T-helper 1 cell treated with Interleukin-12 subunit alpha and Interleukin-12 subunit beta and Interleukin-4 antibody, amounts not matched to agents 30 μg/mL and 1 μg/mL, for 36 hours (primary cell): ENCODE data around the gene DLG2.

ENCODE experiments used
- H3K27ac Mint-ChIP-seq: one replicate; pipeline ENCODE4 v1.8.0; 2021; ENCODE audit warnings: mild to moderate bottlenecking, mixed read lengths
- H3K27me3 Mint-ChIP-seq: one replicate; pipeline ENCODE4 v1.8.0; 2021; ENCODE audit warnings: low read depth, mixed read lengths
- H3K36me3 Mint-ChIP-seq: one replicate; pipeline ENCODE4 v1.8.0; 2021; ENCODE audit warnings: low read depth, mixed read lengths
- H3K4me1 Mint-ChIP-seq: one replicate; pipeline ENCODE4 v1.8.0; 2021; ENCODE audit warnings: low read depth, mixed read lengths
- H3K4me3 Mint-ChIP-seq: one replicate; pipeline ENCODE4 v1.8.0; 2021; ENCODE audit warnings: mild to moderate bottlenecking, moderate library complexity, mixed read lengths
- H3K9me3 Mint-ChIP-seq: one replicate; pipeline ENCODE4 v1.8.0; 2021; ENCODE audit warnings: mixed read lengths

The DLG2 gene

DNA sequence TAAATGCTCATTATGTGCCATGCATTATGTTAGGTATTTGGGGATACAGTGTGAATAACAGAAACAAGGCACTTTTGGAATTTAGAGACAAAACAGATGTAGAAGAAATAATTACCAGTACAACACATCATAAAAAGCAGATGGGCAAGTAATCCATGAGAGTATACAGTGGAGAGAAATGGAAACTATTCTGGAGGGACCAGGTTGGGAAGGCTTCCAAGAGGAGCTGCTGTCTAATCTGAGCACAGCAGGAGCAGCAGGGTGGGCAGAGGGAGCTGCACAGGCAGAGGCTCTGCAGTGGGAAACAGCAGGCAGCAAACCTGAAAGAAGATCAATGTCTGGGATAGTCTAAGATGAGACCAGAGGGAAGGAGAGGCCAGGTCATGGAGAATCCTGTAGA is 2072.3 kb downstream of the DLG2 start:
- no peak overlapping the region for H3K4me3 Mint-ChIP-seq
- H3K27ac Mint-ChIP-seq, result no peak overlapping the region
- no peaks in the 10 kb centered on the region for H3K4me1 Mint-ChIP-seq
- no peaks in the 10 kb centered on the region for H3K36me3 Mint-ChIP-seq
- H3K9me3 Mint-ChIP-seq, result no peaks in the 10 kb centered on the region
- H3K27me3 Mint-ChIP-seq, result peaks cover 5% of the 10 kb centered on the region

DNA sequence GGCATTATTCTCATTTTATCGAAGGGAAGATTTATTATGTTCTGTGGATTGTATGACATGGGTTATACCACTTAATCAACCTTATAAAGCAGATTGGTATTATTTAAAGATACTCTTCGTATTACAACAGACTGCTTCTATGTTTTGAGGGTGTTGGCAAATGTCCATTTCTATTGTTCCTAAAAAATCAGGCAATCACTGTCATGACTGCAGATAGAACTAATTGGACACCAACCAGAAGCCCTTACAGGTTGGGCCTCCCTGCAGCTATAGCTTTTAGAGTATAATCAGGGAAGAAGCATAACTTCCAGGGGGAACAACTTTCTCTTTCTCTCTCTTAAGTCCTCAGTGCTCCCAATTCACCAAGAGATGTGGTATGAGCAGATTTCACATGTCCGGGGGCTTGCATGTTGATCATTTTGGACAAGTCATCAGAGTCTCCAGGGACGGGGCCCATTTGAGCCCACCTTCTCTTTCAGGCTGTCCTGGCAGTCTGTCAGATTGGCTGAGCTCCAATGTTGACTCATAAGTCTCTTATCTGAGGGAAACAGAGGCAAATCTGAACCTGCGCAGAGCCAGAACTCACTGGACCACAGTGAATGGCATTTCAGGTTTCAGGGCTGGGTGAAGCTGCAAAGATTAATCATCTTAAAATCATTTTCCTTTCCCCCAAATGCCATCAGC is 2077.0 kb downstream of the DLG2 start:
- peaks cover 5% of the 10 kb centered on the region for H3K27me3 Mint-ChIP-seq
- H3K9me3 Mint-ChIP-seq, result no peaks in the 10 kb centered on the region
- H3K4me1 Mint-ChIP-seq, result no peaks in the 10 kb centered on the region
- H3K4me3 Mint-ChIP-seq, result no peak overlapping the region
- H3K36me3 Mint-ChIP-seq, result no peaks in the 10 kb centered on the region
- no peak overlapping the region for H3K27ac Mint-ChIP-seq

DNA sequence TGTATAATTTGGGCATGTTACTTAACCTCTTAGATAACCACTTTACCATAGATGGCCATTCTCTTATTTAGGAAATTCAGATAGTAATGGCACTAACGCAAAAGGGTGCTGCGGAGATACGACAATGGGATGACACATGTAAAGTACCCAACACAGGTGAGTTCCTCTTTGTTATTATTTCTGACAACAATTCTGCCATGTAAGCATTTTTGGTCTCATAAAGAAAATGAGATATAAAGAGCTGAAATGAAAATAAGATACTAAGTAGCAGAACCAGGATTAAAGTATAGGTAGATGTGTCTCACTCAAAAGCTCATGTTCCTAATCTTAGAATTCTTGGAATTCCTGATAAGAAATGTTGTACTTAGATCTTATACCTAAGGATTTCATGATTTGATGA is 2080.8 kb downstream of the DLG2 start:
- Mint-ChIP-seq H3K36me3 (no peaks in the 10 kb centered on the region), H3K27me3 (no peaks in the 10 kb centered on the region), H3K4me1 (no peaks in the 10 kb centered on the region), H3K27ac (no peak overlapping the region), H3K4me3 (no peak overlapping the region), H3K9me3 (no peaks in the 10 kb centered on the region)

DNA sequence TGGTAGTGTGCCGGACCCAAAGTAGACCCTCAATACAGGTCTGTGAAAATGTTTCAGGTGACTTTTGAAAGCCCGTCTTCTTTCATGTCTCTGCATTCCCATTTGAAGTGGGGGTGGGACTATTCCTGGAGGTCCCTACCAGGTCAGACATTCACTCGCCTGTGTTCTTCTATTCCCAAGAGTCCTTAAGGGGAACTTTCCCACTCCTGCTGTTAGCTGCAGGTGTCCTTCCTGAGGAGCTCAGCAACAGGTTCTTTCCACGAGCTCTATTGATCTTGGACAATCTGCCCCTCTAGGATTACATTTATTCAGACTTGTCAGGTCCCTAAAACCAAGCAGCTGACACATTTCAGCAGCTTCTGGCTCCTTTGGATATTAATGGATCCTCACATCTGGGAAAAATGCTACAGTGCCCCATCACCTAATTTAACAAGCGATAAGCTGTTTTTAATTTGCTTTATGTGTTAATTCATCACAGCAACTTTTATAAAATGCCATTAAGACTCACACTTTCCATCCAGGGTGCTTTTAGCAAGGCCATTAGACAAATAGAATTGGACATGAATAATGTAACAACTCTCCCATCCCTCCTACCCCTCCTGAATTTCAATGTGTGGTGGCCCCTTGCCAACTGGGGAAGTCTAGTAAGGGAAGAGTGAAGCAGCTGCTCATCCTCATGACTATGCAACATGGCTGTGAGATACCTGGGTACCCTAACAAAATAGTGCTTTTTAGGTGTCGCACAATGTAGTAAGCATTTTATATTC is 2081.5 kb downstream of the DLG2 start:
- no peaks in the 10 kb centered on the region for H3K27me3 Mint-ChIP-seq
- H3K4me3 Mint-ChIP-seq, result no peak overlapping the region
- no peaks in the 10 kb centered on the region for H3K4me1 Mint-ChIP-seq
- H3K27ac Mint-ChIP-seq, result no peak overlapping the region
- no peaks in the 10 kb centered on the region for H3K36me3 Mint-ChIP-seq
- no peaks in the 10 kb centered on the region for H3K9me3 Mint-ChIP-seq

DNA sequence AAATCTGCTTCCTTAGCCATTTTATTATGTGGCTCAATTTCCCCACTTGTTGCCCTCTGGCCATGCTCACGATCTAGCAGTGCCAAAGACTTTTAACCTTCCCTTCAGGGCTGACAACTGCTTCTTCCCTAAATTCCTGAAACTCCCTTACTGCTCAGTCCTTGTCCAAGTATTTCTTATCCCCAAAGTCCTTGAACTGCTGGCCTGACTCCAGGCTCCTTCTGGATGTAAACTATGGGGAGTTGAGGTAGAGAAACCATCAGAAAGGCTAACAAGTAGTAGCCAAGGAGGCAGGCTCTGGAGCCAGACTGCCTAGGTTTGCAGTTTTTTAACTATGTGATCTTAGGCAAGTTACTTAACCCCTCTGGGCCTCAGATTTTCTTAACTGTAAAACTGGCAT is 2082.3 kb downstream of the DLG2 start:
- no peaks in the 10 kb centered on the region for H3K4me1 Mint-ChIP-seq
- H3K27ac Mint-ChIP-seq, result no peak overlapping the region
- no peaks in the 10 kb centered on the region for H3K9me3 Mint-ChIP-seq
- no peaks in the 10 kb centered on the region for H3K36me3 Mint-ChIP-seq
- H3K4me3 Mint-ChIP-seq, result no peak overlapping the region
- no peaks in the 10 kb centered on the region for H3K27me3 Mint-ChIP-seq

DNA sequence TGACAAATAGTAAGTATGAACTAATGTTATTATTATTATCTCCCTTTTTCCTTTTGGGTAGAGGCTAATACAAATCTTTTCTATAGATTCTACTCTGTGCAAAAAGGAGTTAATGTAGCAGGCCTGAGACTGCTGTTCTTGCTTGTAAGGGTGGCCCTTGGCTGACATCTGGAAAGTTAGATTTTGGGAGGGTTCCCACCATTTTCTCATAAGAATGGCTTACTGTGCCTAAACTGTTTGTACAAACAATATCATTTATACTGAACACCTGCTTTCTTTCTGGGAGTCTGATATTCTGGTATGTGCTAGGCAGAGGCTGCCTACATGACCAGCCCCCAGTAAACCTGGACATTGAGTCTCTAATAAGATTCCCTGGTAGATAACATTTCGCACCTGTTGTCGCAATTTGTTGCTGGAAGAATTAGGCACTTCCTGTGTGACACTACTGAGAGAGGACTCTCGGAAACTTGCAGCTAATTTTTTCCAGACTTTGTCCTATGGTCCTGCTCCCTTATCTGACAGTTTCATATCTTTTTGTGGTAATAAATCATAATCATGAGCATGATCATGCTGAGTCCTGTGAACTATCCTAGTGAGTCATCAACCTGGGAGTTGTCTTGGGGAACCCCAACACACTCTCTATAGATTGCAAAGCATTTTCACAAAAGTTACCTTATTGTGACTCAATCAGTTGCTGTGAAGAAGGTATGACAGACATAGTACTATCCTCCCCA is 2083.3 kb downstream of the DLG2 start:
- Mint-ChIP-seq H3K4me1 (no peaks in the 10 kb centered on the region), H3K4me3 (no peak overlapping the region), H3K27ac (no peak overlapping the region), H3K27me3 (no peaks in the 10 kb centered on the region), H3K9me3 (no peaks in the 10 kb centered on the region), H3K36me3 (no peaks in the 10 kb centered on the region)

DNA sequence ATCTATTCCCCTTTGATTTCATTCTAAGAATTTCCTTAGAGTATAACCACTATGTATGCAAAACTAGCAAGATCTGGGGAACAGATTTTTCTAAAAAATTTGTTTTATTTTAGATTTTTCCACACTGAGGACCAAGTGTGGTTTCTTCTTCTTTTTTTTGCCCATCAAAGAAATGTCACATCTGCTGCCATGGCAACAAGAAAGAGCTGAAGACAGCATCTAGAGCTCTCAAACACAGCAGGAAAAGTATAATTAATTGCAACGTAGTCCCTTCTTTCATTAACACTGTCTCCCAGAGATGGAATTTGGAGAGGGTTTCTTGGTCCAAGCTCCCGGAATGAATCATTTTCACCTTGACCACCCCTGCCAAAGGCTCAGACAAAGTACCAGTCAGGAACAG is 2084.3 kb downstream of the DLG2 start:
- Mint-ChIP-seq H3K27ac (no peak overlapping the region), H3K27me3 (no peaks in the 10 kb centered on the region), H3K9me3 (no peaks in the 10 kb centered on the region), H3K4me3 (no peak overlapping the region), H3K36me3 (no peaks in the 10 kb centered on the region), H3K4me1 (no peaks in the 10 kb centered on the region)

DNA sequence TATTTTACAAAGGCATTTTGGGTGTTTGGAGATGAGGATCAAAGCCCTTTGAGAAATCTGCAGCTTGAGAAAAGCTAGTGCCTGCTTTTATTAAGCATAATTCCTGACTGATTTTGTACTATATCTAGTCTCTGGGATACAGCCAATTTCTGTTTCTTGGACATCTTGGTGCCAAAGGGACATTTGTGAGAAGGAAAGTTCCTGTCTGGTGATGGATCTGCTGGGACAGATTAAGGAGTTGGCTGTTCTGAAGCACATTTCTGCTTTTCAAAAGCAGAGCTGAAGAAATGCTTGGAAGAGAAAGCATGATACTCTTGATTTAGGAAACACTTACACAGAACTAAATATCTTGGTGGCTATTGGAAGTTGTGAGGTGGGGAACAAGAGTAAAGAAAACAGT is 2086.4 kb downstream of the DLG2 start:
- Mint-ChIP-seq H3K36me3 (no peaks in the 10 kb centered on the region), H3K4me3 (no peak overlapping the region), H3K27me3 (peaks cover 5% of the 10 kb centered on the region), H3K4me1 (no peaks in the 10 kb centered on the region), H3K27ac (no peak overlapping the region), H3K9me3 (no peaks in the 10 kb centered on the region)

DNA sequence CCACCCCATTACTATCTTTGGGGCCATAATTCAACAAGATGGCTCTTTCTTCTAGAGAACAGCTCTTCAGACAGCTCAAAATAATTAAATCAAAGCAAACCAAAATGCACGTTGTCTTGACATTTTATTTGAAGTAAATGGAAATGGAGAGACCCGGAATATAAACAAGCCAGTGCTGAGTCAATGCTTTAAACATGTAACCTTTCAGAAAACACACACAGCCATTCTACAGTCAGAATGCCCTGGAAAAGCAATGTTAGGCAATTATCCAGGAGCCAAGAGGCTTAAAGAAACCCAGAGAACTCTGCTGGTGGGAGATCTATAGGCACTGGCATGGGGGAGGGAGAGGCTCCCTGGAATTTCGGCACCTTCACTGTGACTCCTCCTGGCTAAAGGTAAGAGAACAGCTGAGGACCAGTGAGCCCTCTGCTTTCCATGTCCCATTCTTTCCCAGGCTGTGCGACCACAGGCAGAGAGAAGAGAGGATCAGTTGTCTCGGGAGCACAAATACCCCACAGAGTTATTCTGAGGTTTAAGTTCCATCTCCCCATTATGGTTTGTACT is 2086.9 kb downstream of the DLG2 start:
- Mint-ChIP-seq H3K4me1 (no peaks in the 10 kb centered on the region), H3K27me3 (peaks cover 5% of the 10 kb centered on the region), H3K9me3 (no peaks in the 10 kb centered on the region), H3K27ac (no peak overlapping the region), H3K36me3 (no peaks in the 10 kb centered on the region), H3K4me3 (no peak overlapping the region)

DNA sequence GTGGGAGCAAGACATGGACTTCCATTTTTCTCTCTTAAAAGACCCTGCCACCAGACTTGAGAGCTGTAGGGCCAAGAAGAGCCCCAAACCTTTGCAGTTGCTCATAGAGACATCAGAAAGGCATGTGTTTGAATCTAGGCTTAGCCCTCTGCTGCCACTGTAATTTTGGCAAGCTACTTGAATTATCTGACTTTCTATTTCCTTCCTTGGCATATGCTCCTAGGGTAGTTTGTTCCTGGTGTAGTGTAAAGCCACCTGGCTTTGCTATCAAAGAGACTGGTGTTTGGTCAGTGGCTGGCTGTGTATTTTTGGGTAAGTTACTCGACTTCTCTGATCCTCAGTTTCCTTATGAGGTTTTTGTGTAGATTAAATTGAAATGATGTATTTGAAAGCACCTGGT is 2088.9 kb downstream of the DLG2 start:
- Mint-ChIP-seq H3K36me3 (no peaks in the 10 kb centered on the region), H3K27ac (no peak overlapping the region), H3K9me3 (no peaks in the 10 kb centered on the region), H3K4me3 (no peak overlapping the region), H3K4me1 (no peaks in the 10 kb centered on the region), H3K27me3 (peaks cover 8% of the 10 kb centered on the region)

DNA sequence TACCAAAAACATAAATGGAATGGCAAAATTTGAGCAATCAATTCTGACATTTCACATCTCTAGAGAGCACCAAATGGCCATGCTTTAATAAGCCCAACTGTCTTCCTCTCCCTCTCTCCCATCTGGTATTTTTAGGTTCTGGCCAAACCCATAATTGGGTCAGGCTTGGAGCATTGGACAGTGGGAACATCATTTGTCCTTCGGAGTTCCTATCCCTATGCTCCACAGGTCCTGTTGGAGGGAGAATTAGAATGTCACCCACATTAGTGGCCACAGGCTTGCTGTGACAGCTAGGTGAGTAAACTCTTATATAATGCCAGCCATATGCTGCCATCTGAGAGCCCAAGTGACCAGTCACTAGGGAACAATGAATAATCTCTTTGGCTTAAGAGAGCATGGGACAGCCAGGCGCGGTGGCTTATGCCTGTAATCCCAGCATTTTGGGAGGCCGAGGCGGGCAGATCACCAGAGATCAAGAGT is 2090.0 kb downstream of the DLG2 start:
- H3K9me3 Mint-ChIP-seq, result no peaks in the 10 kb centered on the region
- no peak overlapping the region for H3K4me3 Mint-ChIP-seq
- no peaks in the 10 kb centered on the region for H3K4me1 Mint-ChIP-seq
- H3K36me3 Mint-ChIP-seq, result no peaks in the 10 kb centered on the region
- peaks cover 8% of the 10 kb centered on the region for H3K27me3 Mint-ChIP-seq
- H3K27ac Mint-ChIP-seq, result no peak overlapping the region

DNA sequence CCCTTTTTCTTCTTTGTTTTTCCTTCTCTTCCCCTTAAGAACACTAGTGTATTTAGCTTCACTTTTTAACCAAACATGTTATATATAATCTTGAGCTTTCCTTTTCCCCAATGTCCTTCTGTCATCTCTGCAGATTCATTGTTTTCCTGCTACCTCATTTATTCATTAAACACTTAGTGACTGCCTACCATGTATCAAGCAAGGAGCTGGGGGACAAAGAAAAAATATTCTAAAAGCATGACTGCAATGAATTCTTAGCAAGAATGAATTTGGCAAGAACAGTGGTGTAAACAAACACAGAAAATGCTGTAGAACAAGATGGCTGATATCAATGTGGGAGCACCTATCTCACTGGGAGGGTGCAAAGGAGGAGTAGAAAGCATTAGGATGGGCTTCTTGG is 2094.0 kb downstream of the DLG2 start:
- peaks cover 8% of the 10 kb centered on the region for H3K27me3 Mint-ChIP-seq
- no peaks in the 10 kb centered on the region for H3K36me3 Mint-ChIP-seq
- H3K4me1 Mint-ChIP-seq, result no peaks in the 10 kb centered on the region
- H3K4me3 Mint-ChIP-seq, result no peak overlapping the region
- no peak overlapping the region for H3K27ac Mint-ChIP-seq
- H3K9me3 Mint-ChIP-seq, result no peaks in the 10 kb centered on the region

DNA sequence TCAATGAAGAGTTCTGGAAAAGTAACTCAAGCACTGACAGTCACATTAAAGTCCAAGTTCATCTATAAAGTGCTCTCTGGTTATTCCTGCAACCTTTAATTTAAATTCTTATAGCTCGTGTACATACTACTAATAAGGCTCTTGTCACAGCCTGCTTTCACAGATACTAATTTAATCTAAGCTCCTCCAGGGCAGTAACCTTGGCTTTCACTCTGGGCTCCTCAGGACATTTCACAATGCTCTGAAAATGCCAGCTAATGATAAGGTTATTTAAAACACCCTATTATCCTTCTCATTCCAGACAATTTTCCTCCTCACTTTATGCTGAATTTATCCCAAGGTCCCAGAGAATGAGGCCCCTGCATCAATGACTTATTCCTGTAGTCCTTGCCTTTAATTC is 2098.3 kb downstream of the DLG2 start:
- Mint-ChIP-seq H3K4me1 (no peaks in the 10 kb centered on the region), H3K27me3 (peaks cover 3% of the 10 kb centered on the region), H3K9me3 (no peaks in the 10 kb centered on the region)

DNA sequence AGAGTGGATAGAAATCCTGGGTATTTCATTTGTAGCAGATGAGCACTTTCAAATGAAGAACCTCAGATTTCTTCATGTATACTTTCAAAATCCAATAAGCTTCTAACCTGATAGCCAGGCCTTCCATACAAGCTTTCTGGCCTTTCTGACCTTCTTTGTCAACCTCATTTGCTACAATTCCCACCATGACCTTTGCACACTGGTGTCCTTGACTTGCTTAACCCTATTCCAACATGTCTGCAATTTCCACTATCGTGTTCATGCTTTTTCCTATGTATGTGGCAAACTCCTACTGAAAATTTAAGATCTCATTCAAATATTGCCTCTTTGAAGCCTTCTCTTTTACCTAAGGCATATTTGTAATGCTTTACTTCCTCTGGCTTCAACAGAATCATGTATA is 2098.9 kb downstream of the DLG2 start:
- H3K4me1 Mint-ChIP-seq, result no peaks in the 10 kb centered on the region
- H3K4me3 Mint-ChIP-seq, result no peak overlapping the region
- no peaks in the 10 kb centered on the region for H3K27me3 Mint-ChIP-seq
- H3K9me3 Mint-ChIP-seq, result no peaks in the 10 kb centered on the region
- H3K27ac Mint-ChIP-seq, result no peak overlapping the region
- no peaks in the 10 kb centered on the region for H3K36me3 Mint-ChIP-seq

More for the DNA sequence above, 2098.3 kb downstream of the DLG2 start:
- Mint-ChIP-seq H3K36me3 (no peaks in the 10 kb centered on the region), H3K27ac (no peak overlapping the region), H3K4me3 (no peak overlapping the region)
